H1 (cell line): ENCODE results near the gene MCM9. TPM values are rescaled to one million over a fixed set of nuclear protein-coding genes. Genes with fewer than 3 reads are reported as not detected.

Experiments
- CTCF ChIA-PET: fragments of 300-600 bp; sonication (Branson Sonifier 250); formaldehyde crosslinking; loops from one replicate; lab custom pipeline; 2021; ENCODE audit not compliant: partially characterized antibody; lab: Charles Lee
- POLR2A ChIA-PET: fragments of 300-600 bp; sonication (Branson Sonifier 250); formaldehyde crosslinking; loops from one replicate; lab custom pipeline; 2021; ENCODE audit warnings: inconsistent platforms; ENCODE audit not compliant: partially characterized antibody; lab: Charles Lee
- DNase-seq, 2 experiments: peaks; one replicate each; pipeline versions ENCODE4 v3.0.0 to v3.0.0-alpha.2; 2010 to 2022; ENCODE audit warnings: low spot score in 2 of 2, low read depth in 1 of 2, mixed read lengths in 1 of 2
- FAIRE-seq: peaks from 2 replicates; lab custom pipeline; 2011; peaks lifted over from hg19 to GRCh38; lab: Jason Lieb, UNC
- H2AFZ ChIP-seq: 2 replicates; pipeline ENCODE4 v1.8.1; 2012; ENCODE audit warnings: low read length, inconsistent platforms
- H2AK5ac ChIP-seq: 2 replicates; pipeline ENCODE4 v1.6.1; 2013; ENCODE audit warnings: low read depth, low read length
- H2BK120ac ChIP-seq: replicated peaks from 2 replicates; pipeline ENCODE3; 2013; ENCODE audit warnings: low read depth, low read length, inconsistent platforms
- H2BK12ac ChIP-seq: 2 replicates; pipeline ENCODE4 v1.6.1; 2013; ENCODE audit warnings: low read depth, low read length
- H2BK15ac ChIP-seq: 2 replicates; pipeline ENCODE4 v1.6.1; 2013; ENCODE audit warnings: low read length
- H2BK20ac ChIP-seq: 2 replicates; pipeline ENCODE4 v1.6.1; 2013; ENCODE audit warnings: low read length
- H2BK5ac ChIP-seq: 2 replicates; pipeline ENCODE4 v1.6.1; 2013; ENCODE audit warnings: low read depth, low read length
- H3K14ac ChIP-seq: 2 replicates; pipeline ENCODE4 v1.6.1; 2013; ENCODE audit warnings: inconsistent platforms; ENCODE audit not compliant: insufficient read length
- H3K18ac ChIP-seq: 2 replicates; pipeline ENCODE4 v1.6.1; 2013; ENCODE audit warnings: low read length; ENCODE audit errors: extremely low read depth
- H3K23ac ChIP-seq: 2 replicates; pipeline ENCODE4 v1.6.1; 2013; ENCODE audit warnings: inconsistent platforms; ENCODE audit not compliant: insufficient read length
- H3K23me2 ChIP-seq: 2 replicates; pipeline ENCODE4 v1.6.1; 2013; ENCODE audit warnings: low read depth, low read length
- H3K27ac ChIP-seq: 2 replicates; pipeline ENCODE4 v1.6.1; 2011; ENCODE audit warnings: low read depth, low read length, inconsistent platforms
- H3K27me3 ChIP-seq, 4 experiments: replicated peaks in 1 of 4; 1 replicate in 1 of 4; 2 replicates in 3 of 4; pipeline versions ENCODE4 v1.6.1 to v1.8.1; 2011 to 2013; ENCODE audit warnings: low read length in 3 of 4, mild to moderate bottlenecking in 3 of 4, inconsistent platforms in 2 of 4, mixed read lengths in 2 of 4, moderate library complexity in 1 of 4; ENCODE audit not compliant: control insufficient read depth in 3 of 4, insufficient read depth in 3 of 4; ENCODE audit errors: extremely low read depth in 1 of 4
- H3K36me3 ChIP-seq, 4 experiments: 2 replicates each; pipeline versions ENCODE4 v1.6.1 to v1.8.1; 2011 to 2013; ENCODE audit warnings: mild to moderate bottlenecking in 4 of 4, low read length in 3 of 4, moderate library complexity in 2 of 4, control low read depth in 1 of 4, inconsistent platforms in 1 of 4; ENCODE audit not compliant: insufficient read depth in 4 of 4, control insufficient read depth in 2 of 4
- H3K4ac ChIP-seq: replicated peaks from 2 replicates; pipeline ENCODE3; 2013; ENCODE audit warnings: low read length, low read depth, mixed read lengths, inconsistent platforms; ENCODE audit not compliant: insufficient read length
- H3K4me1 ChIP-seq, 4 experiments: replicated peaks in 1 of 4; 1 replicate in 1 of 4; 2 replicates in 3 of 4; pipeline versions ENCODE4 v1.6.1 to v1.8.1; 2011 to 2013; ENCODE audit warnings: low read length in 3 of 4, inconsistent platforms in 2 of 4, mixed read lengths in 1 of 4; ENCODE audit not compliant: insufficient read depth in 4 of 4, control insufficient read depth in 3 of 4
- H3K4me2 ChIP-seq, 2 experiments: 2 replicates each; pipeline versions ENCODE4 v1.6.1 to v1.8.1; 2011 to 2013; ENCODE audit warnings: low read depth in 2 of 2, low read length in 2 of 2, control low read depth in 1 of 2, inconsistent platforms in 1 of 2, mild to moderate bottlenecking in 1 of 2; ENCODE audit not compliant: insufficient read depth in 1 of 2
- H3K4me3 ChIP-seq, 4 experiments: fragments of 200-600, 300-600 bp in 1 of 4; sonication (generic), shearing (Covaris generic), sonication (Bioruptor Twin) in 1 of 4; 2 replicates each; pipeline versions ENCODE4 v1.5.1 to v1.8.1; 2011 to 2016; ENCODE audit warnings: low read length in 4 of 4, low read depth in 3 of 4, control low read depth in 2 of 4, inconsistent platforms in 2 of 4, mild to moderate bottlenecking in 2 of 4, mixed read lengths in 1 of 4, moderate library complexity in 1 of 4; ENCODE audit not compliant: insufficient read depth in 2 of 4; ENCODE audit errors: extremely low read depth in 1 of 4
- H3K56ac ChIP-seq: replicated peaks from 2 replicates; pipeline ENCODE3; 2013; ENCODE audit warnings: low read depth, mild to moderate bottlenecking, mixed read lengths, low read length, inconsistent platforms; ENCODE audit not compliant: insufficient read length
- H3K79me1 ChIP-seq: 2 replicates; pipeline ENCODE4 v1.6.1; 2013; ENCODE audit warnings: low read depth, low read length, control low read depth
- H3K79me2 ChIP-seq, 2 experiments: 2 replicates each; pipeline versions ENCODE4 v1.6.1 to v1.8.1; 2012 to 2013; ENCODE audit warnings: low read length in 2 of 2, mild to moderate bottlenecking in 2 of 2, inconsistent platforms in 1 of 2; ENCODE audit not compliant: insufficient read depth in 2 of 2, control insufficient read depth in 1 of 2
- H3K9ac ChIP-seq, 4 experiments: replicated peaks in 1 of 4; 1 replicate in 1 of 4; 2 replicates in 3 of 4; pipeline versions ENCODE4 v1.6.1 to v1.8.1; 2011 to 2013; ENCODE audit warnings: low read depth in 3 of 4, low read length in 3 of 4, control low read depth in 2 of 4, mild to moderate bottlenecking in 2 of 4, moderate library complexity in 2 of 4, inconsistent platforms in 1 of 4; ENCODE audit errors: extremely low read depth in 1 of 4
- H3K9me3 ChIP-seq, 2 experiments: 2 replicates each; pipeline versions ENCODE4 v1.6.1 to v1.8.1; 2012 to 2013; ENCODE audit warnings: mild to moderate bottlenecking in 2 of 2, moderate library complexity in 2 of 2, control low read depth in 1 of 2, inconsistent platforms in 1 of 2, low read depth in 1 of 2, low read length in 1 of 2, mixed read lengths in 1 of 2; ENCODE audit not compliant: insufficient read depth in 2 of 2
- H4K20me1 ChIP-seq, 2 experiments: replicated peaks in 1 of 2; 2 replicates each; pipeline versions ENCODE3 to v1.8.1; 2011 to 2013; ENCODE audit warnings: inconsistent platforms in 2 of 2, low read length in 2 of 2, mild to moderate bottlenecking in 1 of 2; ENCODE audit not compliant: insufficient read depth in 2 of 2, control insufficient read depth in 1 of 2
- H4K5ac ChIP-seq: 2 replicates; pipeline ENCODE4 v1.6.1; 2013; ENCODE audit warnings: low read length, low read depth, mixed read lengths, inconsistent platforms; ENCODE audit not compliant: insufficient read length
- H4K8ac ChIP-seq: 2 replicates; pipeline ENCODE4 v1.8.0; 2013; ENCODE audit warnings: mild to moderate bottlenecking, moderate library complexity, low read length, inconsistent platforms; ENCODE audit not compliant: insufficient read depth; ENCODE audit errors: extremely low read depth
- H4K91ac ChIP-seq: replicated peaks from 2 replicates; pipeline ENCODE3; 2013; ENCODE audit warnings: low read length, mixed read lengths, inconsistent platforms; ENCODE audit not compliant: insufficient read length
- CBX5 ChIP-seq: fragments of 300-800, 300-1000 bp; sonication (generic); IDR thresholded peaks from 2 replicates; pipeline ENCODE4 v1.7.1; 2016; ENCODE audit warnings: antibody characterized with exemption, low read length, low read depth
- GTF2F1 ChIP-seq: IDR thresholded peaks from 2 replicates; pipeline ENCODE4 v1.6.1; 2012; ENCODE audit warnings: low read depth, low read length, improper control_type of control experiment, borderline replicate concordance
- WGBS, 2 experiments: shearing (Covaris generic) in 1 of 2; methylation state at CpG; one replicate each; pipeline versions ENCODE4 v1.1.6 to v1.1.7; 2013 to 2015; ENCODE audit warnings: low lambda C conversion rate in 2 of 2, mixed read lengths in 2 of 2, inconsistent platforms in 1 of 2, low coverage in 1 of 2, missing lambda C conversion rate in 1 of 2; ENCODE audit not compliant: insufficient replicate concordance in 2 of 2, insufficient coverage in 1 of 2, insufficient read length in 1 of 2; ENCODE audit errors: extremely low coverage in 1 of 2, missing lambda C conversion rate in 1 of 2; 5-methylcytosine and 5-hydroxymethylcytosine counted together
- polyA plus RNA-seq, 7 experiments: library from polyadenylated mRNA; depleted of rRNA in 3 of 7; stranded (reverse) in 5 of 7; unstranded in 2 of 7; fragments of >200 nt in 5 of 7; fragments of 200-250 nt in 2 of 7; gene quantifications; 1 replicate in 5 of 7; 2 replicates in 1 of 7; 4 replicates in 1 of 7; pipeline versions ENCODE4 v1.2.1 to v1.2.3, GENCODE V29; 2011 to 2013; ENCODE audit warnings: missing spikeins in 2 of 7, mixed read lengths in 2 of 7
- total RNA-seq: library from RNA; stranded (reverse); fragmentation: NEBNext Ultra II Directional; extraction: Animal tissue kit (Norgen Biotek cat#: 25700); gene quantifications from 2 replicates; pipeline ENCODE4 v1.2.1, GENCODE V29; 2021

Gene MCM9
- total and polyA plus RNA-seq, 2 of the 8 experiments (the other 6 are each of a cell fraction or from before 2014, with no cell fraction given), result 3.7 to 11.4 TPM

GRCh38 chr6:118939683-118940082 is 4.7 kb upstream of the MCM9 start:
- Histone ChIP-seq H2BK5ac (no peak overlapping the region), H3K9me3 (peaks cover 11 to 18% of the 10 kb centered on the region in 2 experiments), H3K27ac (no peak overlapping the region), H2BK20ac (no peak overlapping the region), H2AK5ac (no peak overlapping the region), H3K18ac (no peak overlapping the region), H2AFZ (no peak overlapping the region), H2BK120ac (no peak overlapping the region), H3K4ac (no peak overlapping the region), H3K56ac (no peak overlapping the region), H3K27me3 (no peaks in the 10 kb centered on the region), H3K36me3 (no peaks in the 10 kb centered on the region), H2BK12ac (no peak overlapping the region), H3K14ac (no peak overlapping the region), H3K23me2 (no peaks in the 10 kb centered on the region; the same call in 1 of the 2 replicates), H2BK15ac (no peak overlapping the region), H3K4me1 (no peaks in the 10 kb centered on the region), H3K9ac (no peak overlapping the region), H4K8ac (no peak overlapping the region), H3K4me2 (no peak overlapping the region), H4K5ac (no peak overlapping the region), H4K91ac (no peak overlapping the region), H3K23ac (no peak overlapping the region), H3K79me2 (peaks cover 0 to 25% of the 10 kb centered on the region in 2 experiments; a peak in 2 of 4 replicates), H3K79me1 (no peaks in the 10 kb centered on the region; the same call in 1 of the 2 replicates), H4K20me1 (no peaks in the 10 kb centered on the region), H3K4me3 (no peak overlapping the region)
- FAIRE-seq (no peak), DNase-seq (no peak)
- ChIA-PET CTCF (no interaction called here), POLR2A (no interaction called here)
- no peak for TF ChIP-seq CBX5
- TF ChIP-seq GTF2F1, result no peak
- WGBS, 2 experiments, result 96% methylated on average over 1 of the region's 1 CpG; no CpG with 5 or more reads in 1 of the 2 experiments
